RWPE1 (cell line): ENCODE data around the gene SLC19A1.

Experiments used
- CTCF ChIA-PET: fragments of 350-600 bp; sonication (Branson Sonifier 250); formaldehyde crosslinking; extraction: SDS; loops from one replicate; lab custom pipeline; 2021; lab: Yijun Ruan, JAX
- POLR2A ChIA-PET: fragments of 400-600 bp; formaldehyde crosslinking; extraction: SDS; loops from one replicate; lab custom pipeline; 2020; ENCODE audit warnings: antibody characterized with exemption; ENCODE audit not compliant: low non-redundant PET; lab: Yijun Ruan, JAX
- DNase-seq: peaks from one replicate; pipeline ENCODE4 v3.0.0; 2012; ENCODE audit warnings: low spot score
- H3K27ac ChIP-seq: fragments of 450-650 bp; 2 replicates; pipeline ENCODE4 v1.5.1; 2017
- CTCF ChIP-seq: fragments of 450-650 bp; conservative IDR thresholded peaks from 2 replicates; pipeline ENCODE4 v1.5.1; 2017; ENCODE audit warnings: low read depth, mild to moderate bottlenecking

The SLC19A1 gene

DNA sequence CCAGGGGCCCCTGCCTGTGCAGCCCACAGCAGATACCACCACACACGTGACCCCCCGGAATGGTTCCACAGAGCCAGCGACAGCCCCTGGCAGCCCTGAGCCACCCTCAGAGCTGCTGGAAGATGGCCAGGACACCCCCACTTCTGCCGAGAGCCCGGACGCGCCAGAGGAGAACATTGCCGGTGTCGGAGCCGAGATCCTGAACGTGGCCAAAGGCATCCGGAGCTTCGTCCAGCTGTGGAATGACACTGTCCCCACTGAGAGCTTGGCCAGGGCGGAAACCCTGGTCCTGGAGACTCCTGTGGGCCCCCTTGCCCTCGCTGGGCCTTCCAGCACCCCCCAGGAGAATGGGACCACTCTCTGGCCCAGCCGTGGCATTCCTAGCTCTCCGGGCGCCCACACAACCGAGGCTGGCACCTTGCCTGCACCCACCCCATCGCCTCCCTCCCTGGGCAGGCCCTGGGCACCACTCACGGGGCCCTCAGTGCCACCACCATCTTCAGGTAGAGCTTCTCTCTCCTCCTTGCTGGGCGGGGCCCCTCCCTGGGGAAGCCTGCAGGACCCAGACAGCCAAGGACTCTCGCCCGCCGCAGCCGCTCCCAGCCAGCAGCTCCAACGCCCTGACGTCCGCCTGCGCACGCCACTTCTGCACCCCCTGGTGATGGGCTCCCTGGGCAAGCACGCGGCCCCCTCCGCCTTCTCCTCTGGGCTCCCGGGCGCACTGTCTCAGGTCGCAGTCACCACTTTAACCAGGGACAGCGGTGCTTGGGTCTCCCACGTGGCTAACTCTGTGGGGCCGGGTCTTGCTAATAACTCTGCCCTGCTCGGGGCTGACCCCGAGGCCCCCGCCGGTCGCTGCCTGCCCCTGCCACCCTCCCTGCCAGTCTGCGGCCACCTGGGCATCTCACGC is 86.3 kb downstream of the SLC19A1 start:
- H3K27ac ChIP-seq = peak overlapping the region; percentile 89
- no peak for DNase-seq
- ChIA-PET CTCF (no interaction called here), POLR2A (interaction anchor here (0.6 kb wide), 1 partner anchor 114 kb away, joined by 5 read pairs; no protein-coding TSS in a partner anchor)
- TF ChIP-seq CTCF = no peak

DNA sequence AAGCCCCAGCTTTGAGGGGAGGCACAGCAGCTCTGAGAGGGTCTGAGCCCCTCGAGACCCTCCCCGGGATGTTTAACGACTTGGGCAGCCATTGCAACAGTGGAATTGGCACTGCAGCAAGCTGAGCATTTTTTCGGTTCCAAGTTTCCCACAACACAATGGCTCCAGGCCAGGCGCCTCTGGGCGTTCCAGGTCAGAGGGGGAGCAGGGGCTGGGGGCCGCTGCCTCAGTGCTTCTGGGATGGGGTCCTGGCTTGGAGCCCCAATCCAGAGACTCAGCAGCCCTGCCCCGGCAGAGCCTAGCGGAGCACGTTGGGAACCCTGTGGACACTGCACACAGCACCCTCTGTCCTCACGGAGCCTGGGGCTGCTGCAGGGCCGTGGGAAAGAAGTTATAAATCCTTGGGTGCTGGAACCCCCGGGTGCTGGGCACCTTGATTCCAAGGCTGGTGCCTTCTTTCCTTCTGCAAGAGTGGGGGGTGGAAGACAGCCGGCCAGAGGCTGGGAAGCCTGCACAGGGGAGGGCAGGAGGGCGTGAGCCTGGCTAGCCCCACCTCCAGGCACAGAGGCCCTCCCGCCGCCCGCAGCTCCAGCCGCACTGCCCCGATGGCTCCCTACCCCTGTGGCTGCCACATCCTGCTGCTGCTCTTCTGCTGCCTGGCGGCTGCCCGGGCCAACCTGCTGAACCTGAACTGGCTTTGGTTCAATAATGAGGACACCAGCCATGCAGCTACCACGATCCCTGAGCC is 87.1 kb downstream of the SLC19A1 start:
- ChIA-PET POLR2A (no interaction called here), CTCF (no interaction called here)
- DNase-seq = peak; percentile 8
- no peak for TF ChIP-seq CTCF
- H3K27ac ChIP-seq = peak overlapping the region; percentile 89

- ChIA-PET POLR2A (no interaction called here), CTCF (interaction anchor here (1.0 kb wide), 1 partner anchor 140 kb away, joined by 5 read pairs; no protein-coding TSS in a partner anchor)
- no peak for TF ChIP-seq CTCF
- DNase-seq = no peak
- H3K27ac ChIP-seq = peak overlapping the region; percentile 89
Observed at GRCh38 chr21:45454060-45454925, 87.9 kb downstream of the SLC19A1 start.

GRCh38 chr21:45453308-45453950 is 88.8 kb downstream of the SLC19A1 start:
- ChIA-PET POLR2A (no interaction called here), CTCF (interaction anchor here (1.0 kb wide), 1 partner anchor 141 kb away, joined by 5 read pairs; no protein-coding TSS in a partner anchor)
- no peak for TF ChIP-seq CTCF
- no peak for DNase-seq
- H3K27ac ChIP-seq = peak overlapping the region; percentile 89

- POLR2A ChIA-PET = no interaction called here
- CTCF ChIA-PET = interaction anchor here (1.0 kb wide), 1 partner anchor 142 kb away, joined by 5 read pairs; no protein-coding TSS in a partner anchor
- DNase-seq = no peak
- H3K27ac ChIP-seq = peak overlapping the region; percentile 89
- no peak for TF ChIP-seq CTCF
Observed at GRCh38 chr21:45452696-45453307, 89.4 kb downstream of the SLC19A1 start.
